Measurements from ENCODE around the gene SPECC1.

The SPECC1 gene

DNA sequence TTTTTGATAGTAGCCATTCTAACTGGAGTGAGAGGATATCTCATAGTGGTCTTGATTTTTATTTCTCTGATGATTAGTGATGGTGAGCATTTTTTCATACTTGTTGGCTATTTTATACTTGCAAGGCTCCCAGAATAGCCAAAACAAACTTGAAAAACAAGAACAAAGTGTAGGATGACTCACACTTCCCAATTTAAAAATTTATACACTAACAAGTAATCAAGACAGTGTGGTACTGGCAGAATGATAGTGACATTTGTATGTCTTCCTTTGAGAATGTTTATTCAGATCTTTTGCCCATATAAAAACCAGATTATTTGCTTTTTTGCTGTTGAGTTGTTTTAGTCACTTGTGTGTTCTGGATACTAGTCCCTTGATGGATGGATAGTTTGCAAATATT, 17.8 kb downstream of the SPECC1 start:
- no peak for TF ChIP-seq CTCF (IDR thresholded peaks at IDR 0.05)

GRCh38 chr17:20028443-20028842, 19.3 kb downstream of the SPECC1 start:
- no peak for TF ChIP-seq CTCF (IDR thresholded peaks at IDR 0.05)

- no peak for TF ChIP-seq CTCF (IDR thresholded peaks at IDR 0.05)
Measured at GRCh38 chr17:20032636-20033035, 23.5 kb downstream of the SPECC1 start.

DNA sequence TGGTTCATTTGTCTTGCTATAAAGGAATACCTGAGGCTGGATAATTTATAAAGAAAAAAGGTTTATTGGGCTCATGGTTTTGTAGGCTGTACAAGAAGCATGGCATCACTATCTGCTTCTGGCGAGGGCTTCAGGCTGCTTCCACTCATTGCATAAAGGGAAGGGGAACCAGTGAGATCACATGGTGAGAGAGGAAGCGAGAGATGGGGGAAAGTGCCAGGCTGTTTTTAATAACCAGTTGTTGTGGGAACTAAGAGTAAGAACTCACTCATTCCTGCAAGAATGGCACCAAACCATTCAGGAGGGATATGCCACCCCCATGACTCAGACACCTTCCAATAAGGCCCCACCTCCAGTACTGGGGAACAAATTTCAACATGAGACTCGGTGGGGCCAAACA, 24.3 kb downstream of the SPECC1 start:
- no peak for TF ChIP-seq CTCF (IDR thresholded peaks at IDR 0.05)

DNA sequence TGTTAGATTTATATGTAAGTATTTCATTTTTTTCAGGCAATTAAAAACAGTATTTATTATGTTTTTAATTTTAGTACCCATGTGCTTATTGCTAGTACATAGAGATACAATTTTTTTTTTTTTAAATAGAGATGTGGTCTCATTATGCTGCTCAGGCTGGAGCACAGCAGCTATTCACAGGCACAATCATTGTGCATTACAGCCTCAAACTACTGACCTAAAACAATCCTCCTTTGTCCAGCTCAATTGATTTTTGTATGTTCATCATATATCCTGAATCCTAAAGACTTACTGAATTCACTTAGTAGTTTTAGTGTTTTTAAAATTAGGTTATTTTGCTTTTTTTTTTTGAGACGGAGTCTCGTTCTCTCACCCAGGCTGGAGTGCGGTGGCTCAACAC, 26.3 kb downstream of the SPECC1 start:
- TF ChIP-seq CTCF (IDR thresholded peaks at IDR 0.05), result no peak

GRCh38 chr17:20039037-20039436, 29.9 kb downstream of the SPECC1 start:
- no peak for TF ChIP-seq CTCF (IDR thresholded peaks at IDR 0.05)

- TF ChIP-seq CTCF (IDR thresholded peaks at IDR 0.05), result no peak
Measured at GRCh38 chr17:20040216-20040615, 31.1 kb downstream of the SPECC1 start.

- no peak for TF ChIP-seq CTCF (IDR thresholded peaks at IDR 0.05)
Measured at GRCh38 chr17:20043021-20043420, 33.9 kb downstream of the SPECC1 start.
